GM23338 (cell line): ENCODE data around the gene MGME1. TPM values are rescaled to one million over a fixed set of nuclear protein-coding genes. Genes with fewer than 3 reads are reported as not detected.

Experiments used
- ATAC-seq: fragments of 200-7000 bp; cut with Tn5 transposase; 3 replicates; pipeline ENCODE4 v1.9.1; 2020
- DNase-seq: peaks from one replicate; pipeline ENCODE4 v3.0.0-alpha.2; 2015; ENCODE audit warnings: low spot score
- H2AFZ ChIP-seq: fragments of 200-600 bp; sonication (generic); 2 replicates; pipeline ENCODE4 v1.8.0; 2016; ENCODE audit warnings: antibody characterized with exemption, mild to moderate bottlenecking, moderate library complexity
- H3F3A ChIP-seq: fragments of 200-600 bp; sonication (generic); replicated peaks from 2 replicates; pipeline ENCODE4 v1.8.0; 2017; ENCODE audit warnings: antibody characterized with exemption, mixed run types, low read depth
- H3K27ac ChIP-seq: fragments of 200-600 bp; sonication (generic); 2 replicates; pipeline ENCODE4 v1.6.1; 2016; ENCODE audit warnings: low read depth
- H3K27me3 ChIP-seq: fragments of 200-600 bp; sonication (generic); 2 replicates; pipeline ENCODE4 v1.8.0; 2016; ENCODE audit warnings: mild to moderate bottlenecking, mixed run types, moderate library complexity; ENCODE audit not compliant: insufficient read depth
- H3K36me3 ChIP-seq: fragments of 200-600 bp; sonication (generic); 2 replicates; pipeline ENCODE4 v1.8.0; 2016; ENCODE audit warnings: mild to moderate bottlenecking; ENCODE audit not compliant: insufficient read depth
- H3K4me1 ChIP-seq: fragments of 200-600 bp; sonication (generic); 2 replicates; pipeline ENCODE4 v1.8.0; 2016; ENCODE audit warnings: mild to moderate bottlenecking, moderate library complexity; ENCODE audit not compliant: insufficient read depth
- H3K4me2 ChIP-seq: fragments of 200-600 bp; sonication (generic); 2 replicates; pipeline ENCODE4 v1.7.1; 2017; ENCODE audit warnings: mixed run types
- H3K4me3 ChIP-seq: fragments of 200-600 bp; sonication (generic); 2 replicates; pipeline ENCODE4 v1.6.1; 2016; ENCODE audit warnings: mixed run types
- H3K79me2 ChIP-seq: fragments of 200-600 bp; sonication (generic); replicated peaks from 2 replicates; pipeline ENCODE4 v1.8.0; 2017; ENCODE audit warnings: mild to moderate bottlenecking; ENCODE audit not compliant: insufficient read depth
- H3K9me2 ChIP-seq: fragments of 200-600 bp; sonication (generic); 2 replicates; pipeline ENCODE4 v1.8.0; 2017; ENCODE audit not compliant: insufficient read depth
- H4K20me1 ChIP-seq: fragments of 200-600 bp; sonication (generic); replicated peaks from 2 replicates; pipeline ENCODE4 v1.8.0; 2017; ENCODE audit warnings: mild to moderate bottlenecking; ENCODE audit not compliant: insufficient read depth
- H3K27ac Mint-ChIP-seq: 2 replicates; pipeline ENCODE4 v1.8.0; 2020; ENCODE audit warnings: inconsistent platforms, mild to moderate bottlenecking, moderate library complexity, mixed read lengths
- H3K27me3 Mint-ChIP-seq: 3 replicates; pipeline ENCODE4 v1.8.0; 2022; ENCODE audit warnings: low read depth, mild to moderate bottlenecking, moderate library complexity, mixed read lengths, inconsistent platforms; ENCODE audit not compliant: insufficient read depth, poor library complexity
- H3K36me3 Mint-ChIP-seq: 3 replicates; pipeline ENCODE4 v1.8.0; 2021; ENCODE audit warnings: low read depth, mild to moderate bottlenecking, inconsistent platforms, moderate library complexity, mixed read lengths
- H3K4me1 Mint-ChIP-seq: 3 replicates; pipeline ENCODE4 v1.8.0; 2020; ENCODE audit warnings: mild to moderate bottlenecking, inconsistent platforms, mixed read lengths
- H3K4me3 Mint-ChIP-seq: 3 replicates; pipeline ENCODE4 v1.8.0; 2021; ENCODE audit warnings: moderate library complexity, mild to moderate bottlenecking, inconsistent platforms, mixed read lengths
- H3K9me3 Mint-ChIP-seq: 3 replicates; pipeline ENCODE4 v1.8.0; 2020; ENCODE audit warnings: moderate library complexity, mild to moderate bottlenecking, inconsistent platforms, mixed read lengths
- CREB1 ChIP-seq: fragments of 250-450 bp; sonication (Bioruptor Pico); IDR thresholded peaks from 2 replicates; pipeline ENCODE4 v1.5.0; 2020; ENCODE audit warnings: low read depth, mild to moderate bottlenecking, moderate library complexity
- EZH2 ChIP-seq: fragments of 200-600 bp; sonication (generic); IDR thresholded peaks from one replicate; pipeline ENCODE4 v1.8.0; 2017; ENCODE audit warnings: antibody characterized with exemption, mild to moderate bottlenecking, low read depth; ENCODE audit not compliant: unreplicated experiment
- EZH2phosphoT487 ChIP-seq: fragments of 200-600 bp; sonication (generic); IDR thresholded peaks from one replicate; pipeline ENCODE4 v1.8.1; 2018; ENCODE audit warnings: antibody characterized with exemption; ENCODE audit not compliant: unreplicated experiment
- JUNB ChIP-seq: IDR thresholded peaks from one replicate; pipeline ENCODE4 v1.6.1; 2016; ENCODE audit warnings: antibody characterized with exemption; ENCODE audit not compliant: unreplicated experiment
- NANOG ChIP-seq: IDR thresholded peaks from 2 replicates; pipeline ENCODE4 v1.6.1; 2016; ENCODE audit warnings: antibody characterized with exemption, borderline replicate concordance
- STAT1 ChIP-seq: IDR thresholded peaks from one replicate; pipeline ENCODE4 v1.6.1; 2016; ENCODE audit warnings: antibody characterized with exemption; ENCODE audit not compliant: unreplicated experiment
- ZNF114 ChIP-seq: fragments of 250-450 bp; sonication (Bioruptor Pico); IDR thresholded peaks from 2 replicates; pipeline ENCODE4 v1.5.0; 2020; ENCODE audit warnings: mild to moderate bottlenecking, moderate library complexity
- polyA plus RNA-seq: library from polyadenylated mRNA; unstranded; fragments of >200 nt; fragmentation: Nextera tagmentation; extraction: Ambion mirVana; gene quantifications from 2 replicates; pipeline ENCODE4 v1.2.1, GENCODE V29; 2016
- total RNA-seq: library from RNA; depleted of rRNA; stranded (reverse); fragments of >200 nt; shearing (Covaris generic); gene quantifications from 2 replicates; pipeline ENCODE4 v1.2.3, GENCODE V29; 2014
- TF ChIP-seq, protein P1 (sequence below): fragments of 250-450 bp; sonication (Bioruptor Pico); IDR thresholded peaks from 2 replicates; pipeline ENCODE4 v1.5.0; 2020; ENCODE audit warnings: mild to moderate bottlenecking, moderate library complexity
- TF ChIP-seq, protein P2 (sequence below): IDR thresholded peaks from 2 replicates; pipeline ENCODE4 v1.6.1; 2016; ENCODE audit warnings: antibody characterized with exemption
- TF ChIP-seq, protein P3 (sequence below), 2 experiments: fragments of 200-600 bp in 1 of 2; sonication (generic) in 1 of 2; conservative IDR thresholded peaks; 2 replicates each; pipeline versions ENCODE4 v1.5.1 to v1.6.1; 2016 to 2017; ENCODE audit warnings: antibody characterized with exemption in 2 of 2, low read depth in 2 of 2, mild to moderate bottlenecking in 2 of 2, moderate library complexity in 1 of 2
- TF ChIP-seq, protein P4 (sequence below): IDR thresholded peaks from one replicate; pipeline ENCODE4 v1.6.1; 2018; ENCODE audit warnings: antibody characterized with exemption; ENCODE audit not compliant: unreplicated experiment

MGME1 gene
- total and polyA plus RNA-seq, 2 experiments from 2014 or later = 43.1 to 56.9 TPM

DNA sequence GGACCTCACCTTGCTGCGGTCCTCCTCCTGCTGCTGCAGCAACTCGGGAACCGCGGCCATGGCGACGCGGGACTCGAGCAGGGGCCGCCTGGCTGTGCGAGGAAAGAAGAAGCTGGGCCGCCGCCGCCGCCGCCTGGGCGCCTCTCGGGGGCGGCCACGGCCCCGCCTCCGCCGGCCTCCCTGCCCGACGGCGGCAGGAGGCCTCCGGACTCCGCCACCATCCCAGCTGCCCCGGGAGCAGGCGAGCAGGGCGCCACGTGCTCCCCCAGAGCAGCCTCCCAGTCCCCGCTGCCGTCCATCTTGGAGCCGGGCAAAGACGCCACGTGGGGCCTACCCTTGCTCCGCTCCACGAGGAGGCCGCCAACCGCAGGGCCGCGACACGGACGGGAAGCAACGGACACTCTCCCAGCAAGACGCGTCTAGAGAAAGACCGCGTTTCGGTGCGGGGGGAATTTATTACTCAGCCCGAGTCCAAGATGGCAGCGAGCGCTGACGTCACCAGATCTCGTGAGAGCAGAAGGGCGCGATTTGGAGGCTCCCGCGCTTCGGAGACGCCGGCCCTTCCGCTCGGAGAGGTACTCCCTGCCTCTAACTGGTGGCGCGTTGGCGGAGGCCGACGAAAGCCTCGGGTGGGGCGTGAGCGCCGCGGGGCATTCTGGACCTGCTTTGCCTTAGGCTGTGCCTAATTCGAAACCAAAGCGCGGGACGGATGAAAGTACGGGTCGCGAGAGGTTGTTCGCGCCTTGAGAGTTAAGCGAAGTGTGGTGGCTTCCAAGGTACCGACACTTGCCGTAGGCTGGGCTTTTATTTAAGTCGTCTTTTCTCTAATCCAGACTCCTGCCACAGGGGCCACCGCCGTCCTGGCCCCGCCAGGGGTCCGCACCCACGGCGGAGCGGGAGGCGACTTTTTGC is at the start of gene MGME1, which contains the start of gene SNX5 (continued):
- TF ChIP-seq JUNB = no peak
- TF ChIP-seq CREB1 (CRISPR knock-in tag) = peak; percentile 97
- no peak for TF ChIP-seq EZH2phosphoT487

DNA sequence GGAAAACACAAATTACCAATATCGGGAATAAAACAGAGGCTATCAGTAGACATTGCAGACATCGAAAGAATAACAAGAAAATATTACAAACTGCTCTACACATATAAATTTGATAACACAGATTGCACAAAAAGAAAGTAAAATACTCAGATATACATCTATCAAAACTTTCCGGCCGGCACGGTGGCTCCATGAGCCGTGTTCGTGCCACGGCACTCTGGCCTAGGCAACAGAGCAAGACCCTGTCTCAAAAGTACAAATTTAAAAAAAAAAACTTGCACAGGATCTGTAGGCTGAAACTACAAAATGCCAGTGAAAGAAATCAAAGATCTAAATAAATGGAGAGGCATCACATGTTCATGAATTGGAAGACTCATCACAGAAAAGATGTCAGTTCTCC is 49.7 kb upstream of the MGME1 start:
- no peak overlapping the region for H3K27ac Mint-ChIP-seq
- no peak for DNase-seq
- no peak for TF ChIP-seq ZNF114
- no peak for TF ChIP-seq STAT1
- TF ChIP-seq, protein P1, sequence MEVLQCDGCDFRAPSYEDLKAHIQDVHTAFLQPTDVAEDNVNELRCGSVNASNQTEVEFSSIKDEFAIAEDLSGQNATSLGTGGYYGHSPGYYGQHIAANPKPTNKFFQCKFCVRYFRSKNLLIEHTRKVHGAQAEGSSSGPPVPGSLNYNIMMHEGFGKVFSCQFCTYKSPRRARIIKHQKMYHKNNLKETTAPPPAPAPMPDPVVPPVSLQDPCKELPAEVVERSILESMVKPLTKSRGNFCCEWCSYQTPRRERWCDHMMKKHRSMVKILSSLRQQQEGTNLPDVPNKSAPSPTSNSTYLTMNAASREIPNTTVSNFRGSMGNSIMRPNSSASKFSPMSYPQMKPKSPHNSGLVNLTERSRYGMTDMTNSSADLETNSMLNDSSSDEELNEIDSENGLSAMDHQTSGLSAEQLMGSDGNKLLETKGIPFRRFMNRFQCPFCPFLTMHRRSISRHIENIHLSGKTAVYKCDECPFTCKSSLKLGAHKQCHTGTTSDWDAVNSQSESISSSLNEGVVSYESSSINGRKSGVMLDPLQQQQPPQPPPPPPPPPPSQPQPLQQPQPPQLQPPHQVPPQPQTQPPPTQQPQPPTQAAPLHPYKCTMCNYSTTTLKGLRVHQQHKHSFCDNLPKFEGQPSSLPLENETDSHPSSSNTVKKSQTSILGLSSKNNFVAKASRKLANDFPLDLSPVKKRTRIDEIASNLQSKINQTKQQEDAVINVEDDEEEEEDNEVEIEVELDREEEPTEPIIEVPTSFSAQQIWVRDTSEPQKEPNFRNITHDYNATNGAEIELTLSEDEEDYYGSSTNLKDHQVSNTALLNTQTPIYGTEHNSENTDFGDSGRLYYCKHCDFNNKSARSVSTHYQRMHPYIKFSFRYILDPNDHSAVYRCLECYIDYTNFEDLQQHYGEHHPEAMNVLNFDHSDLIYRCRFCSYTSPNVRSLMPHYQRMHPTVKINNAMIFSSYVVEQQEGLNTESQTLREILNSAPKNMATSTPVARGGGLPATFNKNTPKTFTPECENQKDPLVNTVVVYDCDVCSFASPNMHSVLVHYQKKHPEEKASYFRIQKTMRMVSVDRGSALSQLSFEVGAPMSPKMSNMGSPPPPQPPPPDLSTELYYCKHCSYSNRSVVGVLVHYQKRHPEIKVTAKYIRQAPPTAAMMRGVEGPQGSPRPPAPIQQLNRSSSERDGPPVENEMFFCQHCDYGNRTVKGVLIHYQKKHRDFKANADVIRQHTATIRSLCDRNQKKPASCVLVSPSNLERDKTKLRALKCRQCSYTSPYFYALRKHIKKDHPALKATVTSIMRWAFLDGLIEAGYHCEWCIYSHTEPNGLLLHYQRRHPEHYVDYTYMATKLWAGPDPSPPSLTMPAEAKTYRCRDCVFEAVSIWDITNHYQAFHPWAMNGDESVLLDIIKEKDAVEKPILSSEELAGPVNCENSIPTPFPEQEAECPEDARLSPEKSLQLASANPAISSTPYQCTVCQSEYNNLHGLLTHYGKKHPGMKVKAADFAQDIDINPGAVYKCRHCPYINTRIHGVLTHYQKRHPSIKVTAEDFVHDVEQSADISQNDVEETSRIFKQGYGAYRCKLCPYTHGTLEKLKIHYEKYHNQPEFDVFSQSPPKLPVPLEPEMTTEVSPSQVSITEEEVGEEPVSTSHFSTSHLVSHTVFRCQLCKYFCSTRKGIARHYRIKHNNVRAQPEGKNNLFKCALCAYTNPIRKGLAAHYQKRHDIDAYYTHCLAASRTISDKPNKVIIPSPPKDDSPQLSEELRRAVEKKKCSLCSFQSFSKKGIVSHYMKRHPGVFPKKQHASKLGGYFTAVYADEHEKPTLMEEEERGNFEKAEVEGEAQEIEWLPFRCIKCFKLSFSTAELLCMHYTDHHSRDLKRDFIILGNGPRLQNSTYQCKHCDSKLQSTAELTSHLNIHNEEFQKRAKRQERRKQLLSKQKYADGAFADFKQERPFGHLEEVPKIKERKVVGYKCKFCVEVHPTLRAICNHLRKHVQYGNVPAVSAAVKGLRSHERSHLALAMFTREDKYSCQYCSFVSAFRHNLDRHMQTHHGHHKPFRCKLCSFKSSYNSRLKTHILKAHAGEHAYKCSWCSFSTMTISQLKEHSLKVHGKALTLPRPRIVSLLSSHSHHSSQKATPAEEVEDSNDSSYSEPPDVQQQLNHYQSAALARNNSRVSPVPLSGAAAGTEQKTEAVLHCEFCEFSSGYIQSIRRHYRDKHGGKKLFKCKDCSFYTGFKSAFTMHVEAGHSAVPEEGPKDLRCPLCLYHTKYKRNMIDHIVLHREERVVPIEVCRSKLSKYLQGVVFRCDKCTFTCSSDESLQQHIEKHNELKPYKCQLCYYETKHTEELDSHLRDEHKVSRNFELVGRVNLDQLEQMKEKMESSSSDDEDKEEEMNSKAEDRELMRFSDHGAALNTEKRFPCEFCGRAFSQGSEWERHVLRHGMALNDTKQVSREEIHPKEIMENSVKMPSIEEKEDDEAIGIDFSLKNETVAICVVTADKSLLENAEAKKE (CRISPR knock-in tag) = no peak
- TF ChIP-seq, protein P2, sequence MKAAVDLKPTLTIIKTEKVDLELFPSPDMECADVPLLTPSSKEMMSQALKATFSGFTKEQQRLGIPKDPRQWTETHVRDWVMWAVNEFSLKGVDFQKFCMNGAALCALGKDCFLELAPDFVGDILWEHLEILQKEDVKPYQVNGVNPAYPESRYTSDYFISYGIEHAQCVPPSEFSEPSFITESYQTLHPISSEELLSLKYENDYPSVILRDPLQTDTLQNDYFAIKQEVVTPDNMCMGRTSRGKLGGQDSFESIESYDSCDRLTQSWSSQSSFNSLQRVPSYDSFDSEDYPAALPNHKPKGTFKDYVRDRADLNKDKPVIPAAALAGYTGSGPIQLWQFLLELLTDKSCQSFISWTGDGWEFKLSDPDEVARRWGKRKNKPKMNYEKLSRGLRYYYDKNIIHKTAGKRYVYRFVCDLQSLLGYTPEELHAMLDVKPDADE = no peak
- no peak for TF ChIP-seq EZH2
- no peak for TF ChIP-seq CREB1 (CRISPR knock-in tag)
- no peak for TF ChIP-seq NANOG
- TF ChIP-seq, protein P3, sequence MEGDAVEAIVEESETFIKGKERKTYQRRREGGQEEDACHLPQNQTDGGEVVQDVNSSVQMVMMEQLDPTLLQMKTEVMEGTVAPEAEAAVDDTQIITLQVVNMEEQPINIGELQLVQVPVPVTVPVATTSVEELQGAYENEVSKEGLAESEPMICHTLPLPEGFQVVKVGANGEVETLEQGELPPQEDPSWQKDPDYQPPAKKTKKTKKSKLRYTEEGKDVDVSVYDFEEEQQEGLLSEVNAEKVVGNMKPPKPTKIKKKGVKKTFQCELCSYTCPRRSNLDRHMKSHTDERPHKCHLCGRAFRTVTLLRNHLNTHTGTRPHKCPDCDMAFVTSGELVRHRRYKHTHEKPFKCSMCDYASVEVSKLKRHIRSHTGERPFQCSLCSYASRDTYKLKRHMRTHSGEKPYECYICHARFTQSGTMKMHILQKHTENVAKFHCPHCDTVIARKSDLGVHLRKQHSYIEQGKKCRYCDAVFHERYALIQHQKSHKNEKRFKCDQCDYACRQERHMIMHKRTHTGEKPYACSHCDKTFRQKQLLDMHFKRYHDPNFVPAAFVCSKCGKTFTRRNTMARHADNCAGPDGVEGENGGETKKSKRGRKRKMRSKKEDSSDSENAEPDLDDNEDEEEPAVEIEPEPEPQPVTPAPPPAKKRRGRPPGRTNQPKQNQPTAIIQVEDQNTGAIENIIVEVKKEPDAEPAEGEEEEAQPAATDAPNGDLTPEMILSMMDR (conservative IDR thresholded peaks at IDR 0.05; ENCODE audit: low read depth in 2 of 2) = no peak
- TF ChIP-seq, protein P4, sequence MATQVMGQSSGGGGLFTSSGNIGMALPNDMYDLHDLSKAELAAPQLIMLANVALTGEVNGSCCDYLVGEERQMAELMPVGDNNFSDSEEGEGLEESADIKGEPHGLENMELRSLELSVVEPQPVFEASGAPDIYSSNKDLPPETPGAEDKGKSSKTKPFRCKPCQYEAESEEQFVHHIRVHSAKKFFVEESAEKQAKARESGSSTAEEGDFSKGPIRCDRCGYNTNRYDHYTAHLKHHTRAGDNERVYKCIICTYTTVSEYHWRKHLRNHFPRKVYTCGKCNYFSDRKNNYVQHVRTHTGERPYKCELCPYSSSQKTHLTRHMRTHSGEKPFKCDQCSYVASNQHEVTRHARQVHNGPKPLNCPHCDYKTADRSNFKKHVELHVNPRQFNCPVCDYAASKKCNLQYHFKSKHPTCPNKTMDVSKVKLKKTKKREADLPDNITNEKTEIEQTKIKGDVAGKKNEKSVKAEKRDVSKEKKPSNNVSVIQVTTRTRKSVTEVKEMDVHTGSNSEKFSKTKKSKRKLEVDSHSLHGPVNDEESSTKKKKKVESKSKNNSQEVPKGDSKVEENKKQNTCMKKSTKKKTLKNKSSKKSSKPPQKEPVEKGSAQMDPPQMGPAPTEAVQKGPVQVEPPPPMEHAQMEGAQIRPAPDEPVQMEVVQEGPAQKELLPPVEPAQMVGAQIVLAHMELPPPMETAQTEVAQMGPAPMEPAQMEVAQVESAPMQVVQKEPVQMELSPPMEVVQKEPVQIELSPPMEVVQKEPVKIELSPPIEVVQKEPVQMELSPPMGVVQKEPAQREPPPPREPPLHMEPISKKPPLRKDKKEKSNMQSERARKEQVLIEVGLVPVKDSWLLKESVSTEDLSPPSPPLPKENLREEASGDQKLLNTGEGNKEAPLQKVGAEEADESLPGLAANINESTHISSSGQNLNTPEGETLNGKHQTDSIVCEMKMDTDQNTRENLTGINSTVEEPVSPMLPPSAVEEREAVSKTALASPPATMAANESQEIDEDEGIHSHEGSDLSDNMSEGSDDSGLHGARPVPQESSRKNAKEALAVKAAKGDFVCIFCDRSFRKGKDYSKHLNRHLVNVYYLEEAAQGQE = no peak
- H3K4me1 Mint-ChIP-seq = no peaks in the 10 kb centered on the region; the same call in 2 of the 3 replicates
- no peaks in the 10 kb centered on the region; the same call in 2 of the 3 replicates for H3K9me3 Mint-ChIP-seq
- H3K9me2 ChIP-seq = no peaks in the 10 kb centered on the region
- H3K4me2 ChIP-seq = no peak overlapping the region
- H3K27me3 ChIP-seq = no peaks in the 10 kb centered on the region
- no peaks in the 10 kb centered on the region for H3K36me3 Mint-ChIP-seq
- peaks cover 5% of the 10 kb centered on the region for H3K27me3 Mint-ChIP-seq
- no peaks in the 10 kb centered on the region for H3K4me1 ChIP-seq
- H3K36me3 ChIP-seq = no peaks in the 10 kb centered on the region
- ATAC-seq = no peak
- no peak overlapping the region for H2AFZ ChIP-seq
- H3K4me3 ChIP-seq = no peak overlapping the region
- no peaks in the 10 kb centered on the region for H3K79me2 ChIP-seq
- no peak overlapping the region for H3K4me3 Mint-ChIP-seq
- no peak overlapping the region for H3K27ac ChIP-seq
- H3F3A ChIP-seq = no peaks in the 10 kb centered on the region
- H4K20me1 ChIP-seq = no peaks in the 10 kb centered on the region
